ENCODE data around the gene CLIC4.

CLIC4 gene

GRCh38 chr1:24870551-24871195 lies 125.4 kb downstream of the CLIC4 start:
- H3K9ac ChIP-seq (ENCODE audit: insufficient read length, low read depth): no peak overlapping the region
- H3K36me3 ChIP-seq (ENCODE audit: insufficient read depth, insufficient read length, low read length): no peaks in the 10 kb centered on the region
- TF ChIP-seq YY1 (IDR thresholded peaks at IDR 0.05; ENCODE audit: insufficient read depth, insufficient read length): no peak
- TF ChIP-seq ZNF274 (IDR thresholded peaks at IDR 0.05; ENCODE audit: low read depth, low read length): no peak
- TF ChIP-seq SUZ12 (IDR thresholded peaks at IDR 0.05; ENCODE audit: extremely low read depth, insufficient read depth, insufficient read length): no peak
- H3K27me3 ChIP-seq (ENCODE audit: insufficient read depth, insufficient read length): no peaks in the 10 kb centered on the region
- no peak overlapping the region for H3K4me3 ChIP-seq (ENCODE audit: insufficient read length, low read depth)
- H3K9me3 ChIP-seq (ENCODE audit: insufficient read depth, low read length): no peaks in the 10 kb centered on the region
- H3K4me1 ChIP-seq (ENCODE audit: insufficient read depth, insufficient read length): peaks cover 6% of the 10 kb centered on the region
- no peak for DNase-seq (ENCODE audit: low read depth, low spot score)

- no peak for DNase-seq (ENCODE audit: low read depth, low spot score)
- peaks cover 7% of the 10 kb centered on the region for H3K4me1 ChIP-seq (ENCODE audit: insufficient read depth, insufficient read length)
These were observed 126.2 kb downstream of the CLIC4 start for GRCh38 chr1:24871306-24871901.

GRCh38 chr1:24872061-24872850 lies 127.0 kb downstream of the CLIC4 start:
- Histone ChIP-seq H3K27me3 (ENCODE audit: insufficient read depth, insufficient read length) (no peaks in the 10 kb centered on the region), H3K9ac (ENCODE audit: insufficient read length, low read depth) (no peak overlapping the region), H3K4me3 (ENCODE audit: insufficient read length, low read depth) (no peak overlapping the region), H3K9me3 (ENCODE audit: insufficient read depth, low read length) (no peaks in the 10 kb centered on the region), H3K4me1 (ENCODE audit: insufficient read depth, insufficient read length) (peaks cover 5% of the 10 kb centered on the region), H3K36me3 (ENCODE audit: insufficient read depth, insufficient read length, low read length) (no peaks in the 10 kb centered on the region)
- TF ChIP-seq SUZ12 (IDR thresholded peaks at IDR 0.05; ENCODE audit: extremely low read depth, insufficient read depth, insufficient read length) (no peak), YY1 (IDR thresholded peaks at IDR 0.05; ENCODE audit: insufficient read depth, insufficient read length) (no peak), ZNF274 (IDR thresholded peaks at IDR 0.05; ENCODE audit: low read depth, low read length) (no peak)
- no peak for DNase-seq (ENCODE audit: low read depth, low spot score)

More at GRCh38 chr1:24871306-24871901, 126.2 kb downstream of the CLIC4 start:
- H3K36me3 ChIP-seq (ENCODE audit: insufficient read depth, insufficient read length, low read length): no peaks in the 10 kb centered on the region
- no peaks in the 10 kb centered on the region for H3K9me3 ChIP-seq (ENCODE audit: insufficient read depth, low read length)
- H3K4me3 ChIP-seq (ENCODE audit: insufficient read length, low read depth): no peak overlapping the region
- H3K9ac ChIP-seq (ENCODE audit: insufficient read length, low read depth): no peak overlapping the region
- no peaks in the 10 kb centered on the region for H3K27me3 ChIP-seq (ENCODE audit: insufficient read depth, insufficient read length)
- TF ChIP-seq YY1 (IDR thresholded peaks at IDR 0.05; ENCODE audit: insufficient read depth, insufficient read length) (no peak), SUZ12 (IDR thresholded peaks at IDR 0.05; ENCODE audit: extremely low read depth, insufficient read depth, insufficient read length) (no peak), ZNF274 (IDR thresholded peaks at IDR 0.05; ENCODE audit: low read depth, low read length) (no peak)

- TF ChIP-seq SUZ12 (IDR thresholded peaks at IDR 0.05; ENCODE audit: extremely low read depth, insufficient read depth, insufficient read length) (no peak), YY1 (IDR thresholded peaks at IDR 0.05; ENCODE audit: insufficient read depth, insufficient read length) (no peak), ZNF274 (IDR thresholded peaks at IDR 0.05; ENCODE audit: low read depth, low read length) (no peak)
- Histone ChIP-seq H3K9me3 (ENCODE audit: insufficient read depth, low read length) (no peaks in the 10 kb centered on the region), H3K4me3 (ENCODE audit: insufficient read length, low read depth) (no peak overlapping the region), H3K9ac (ENCODE audit: insufficient read length, low read depth) (no peak overlapping the region), H3K27me3 (ENCODE audit: insufficient read depth, insufficient read length) (no peaks in the 10 kb centered on the region), H3K36me3 (ENCODE audit: insufficient read depth, insufficient read length, low read length) (no peaks in the 10 kb centered on the region), H3K4me1 (ENCODE audit: insufficient read depth, insufficient read length) (peaks cover 5% of the 10 kb centered on the region)
- DNase-seq (ENCODE audit: low read depth, low spot score): no peak
These were observed 127.9 kb downstream of the CLIC4 start for GRCh38 chr1:24873148-24873547.

GRCh38 chr1:24874056-24874455 lies 128.8 kb downstream of the CLIC4 start:
- Histone ChIP-seq H3K36me3 (ENCODE audit: insufficient read depth, insufficient read length, low read length) (no peaks in the 10 kb centered on the region), H3K9ac (ENCODE audit: insufficient read length, low read depth) (no peak overlapping the region), H3K27me3 (ENCODE audit: insufficient read depth, insufficient read length) (peaks cover under 1% of the 10 kb centered on the region), H3K4me1 (ENCODE audit: insufficient read depth, insufficient read length) (peaks cover 5% of the 10 kb centered on the region), H3K4me3 (ENCODE audit: insufficient read length, low read depth) (no peak overlapping the region), H3K9me3 (ENCODE audit: insufficient read depth, low read length) (no peaks in the 10 kb centered on the region)
- no peak for DNase-seq (ENCODE audit: low read depth, low spot score)
- TF ChIP-seq ZNF274 (IDR thresholded peaks at IDR 0.05; ENCODE audit: low read depth, low read length): no peak
- TF ChIP-seq SUZ12 (IDR thresholded peaks at IDR 0.05; ENCODE audit: extremely low read depth, insufficient read depth, insufficient read length): no peak
- TF ChIP-seq YY1 (IDR thresholded peaks at IDR 0.05; ENCODE audit: insufficient read depth, insufficient read length): no peak

GRCh38 chr1:24874611-24875234 lies 129.5 kb downstream of the CLIC4 start:
- H3K9me3 ChIP-seq (ENCODE audit: insufficient read depth, low read length): no peaks in the 10 kb centered on the region
- H3K4me3 ChIP-seq (ENCODE audit: insufficient read length, low read depth): no peak overlapping the region
- TF ChIP-seq ZNF274 (IDR thresholded peaks at IDR 0.05; ENCODE audit: low read depth, low read length) (no peak), SUZ12 (IDR thresholded peaks at IDR 0.05; ENCODE audit: extremely low read depth, insufficient read depth, insufficient read length) (no peak), YY1 (IDR thresholded peaks at IDR 0.05; ENCODE audit: insufficient read depth, insufficient read length) (no peak)
- no peak overlapping the region for H3K9ac ChIP-seq (ENCODE audit: insufficient read length, low read depth)
- peaks cover 3% of the 10 kb centered on the region for H3K27me3 ChIP-seq (ENCODE audit: insufficient read depth, insufficient read length)
- H3K36me3 ChIP-seq (ENCODE audit: insufficient read depth, insufficient read length, low read length): no peaks in the 10 kb centered on the region
- no peak for DNase-seq (ENCODE audit: low read depth, low spot score)
- peaks cover 5% of the 10 kb centered on the region for H3K4me1 ChIP-seq (ENCODE audit: insufficient read depth, insufficient read length)

Measured in NT2/D1 (cell line).